AG10803 (cell line): Measurements from ENCODE around the gene SLC44A2.

Experiments
- DNase-seq: peaks from one replicate; pipeline ENCODE4 v3.0.0; 2010; ENCODE audit warnings: low read depth
- H3K4me3 ChIP-seq: 2 replicates; pipeline ENCODE4 v1.5.1; 2011; ENCODE audit warnings: mild to moderate bottlenecking, low read length, control low read depth
- CTCF ChIP-seq: conservative IDR thresholded peaks from 2 replicates; pipeline ENCODE4 v1.5.1; 2011; ENCODE audit warnings: mild to moderate bottlenecking, low read length, control low read depth, inconsistent platforms

The SLC44A2 gene

GRCh38 chr19:10587022-10587838 lies 38.1 kb upstream of the SLC44A2 start, which contains the start of gene AP1M2:
Gene AP1M2 (minus strand): TSS chr19:10587312. CDS start chr19:10587231, 81 bp downstream.
- H3K4me3 ChIP-seq, result no peak within 1 kb of the TSS
- DNase-seq, result no peak
- TF ChIP-seq CTCF, result no peak

DNA sequence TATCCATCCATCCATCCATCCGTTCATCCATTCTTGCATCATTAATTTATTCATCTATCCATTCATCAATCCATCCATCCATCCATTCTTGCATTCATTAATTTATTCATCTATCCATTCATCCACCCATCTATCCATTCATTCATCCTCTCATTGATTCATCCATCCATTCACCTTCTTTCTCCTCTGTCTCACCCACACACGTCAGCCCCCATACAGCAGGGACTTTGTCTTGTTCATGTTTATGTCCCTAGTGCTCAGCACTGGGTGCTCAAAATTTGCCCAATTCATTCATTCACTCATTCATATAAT lies 37.6 kb upstream of the SLC44A2 start:
- DNase-seq, result no peak
- no peak overlapping the region for H3K4me3 ChIP-seq
- no peak for TF ChIP-seq CTCF

DNA sequence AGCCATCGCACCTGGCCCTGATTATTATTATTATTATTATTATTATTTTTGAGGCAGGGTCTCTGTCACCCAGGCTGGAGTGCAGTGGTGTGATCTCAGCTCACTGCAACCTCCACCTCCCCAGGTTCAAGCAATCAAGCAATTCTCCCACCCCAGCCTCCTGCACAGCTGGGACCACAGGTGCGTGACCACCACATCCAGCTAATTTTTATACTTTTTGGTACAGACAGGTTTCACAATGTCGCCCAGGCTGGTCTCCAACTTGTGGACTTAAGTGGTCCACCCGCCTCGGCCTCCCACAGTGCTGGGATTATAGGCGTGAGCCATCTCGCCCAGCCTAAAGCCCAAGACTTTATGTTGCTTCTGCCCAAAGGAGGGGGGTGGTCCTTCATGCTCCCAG lies 32.2 kb upstream of the SLC44A2 start:
- DNase-seq, result no peak
- TF ChIP-seq CTCF, result no peak

GRCh38 chr19:10593820-10594637 lies 31.3 kb upstream of the SLC44A2 start:
- peak; percentile 61 for DNase-seq
- TF ChIP-seq CTCF, result no peak
- no peak overlapping the region for H3K4me3 ChIP-seq

More for the DNA sequence above, 32.2 kb upstream of the SLC44A2 start:
- no peak overlapping the region for H3K4me3 ChIP-seq

DNA sequence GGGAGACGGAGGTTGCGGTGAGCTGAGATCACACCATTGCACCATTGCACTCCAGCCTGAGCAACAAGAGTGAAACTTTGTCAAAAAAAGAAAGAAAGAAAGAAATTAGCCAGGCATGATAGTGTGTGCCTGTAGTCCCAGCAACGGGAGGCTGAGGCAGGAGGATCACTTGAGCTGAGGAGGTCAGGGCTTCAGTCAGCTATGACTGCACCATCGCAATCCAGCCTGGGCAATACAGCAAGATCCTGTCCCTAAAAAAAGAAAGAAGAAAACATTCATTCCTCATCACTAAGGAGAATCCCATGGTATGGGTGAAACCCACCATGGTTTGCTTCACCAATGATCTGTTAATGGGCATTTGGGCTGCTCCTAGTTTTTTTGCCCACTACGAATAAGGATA lies 25.2 kb upstream of the SLC44A2 start:
- no peak for TF ChIP-seq CTCF
- H3K4me3 ChIP-seq, result no peak overlapping the region
- no peak for DNase-seq

- no peak for TF ChIP-seq CTCF
- DNase-seq, result no peak
- H3K4me3 ChIP-seq, result no peak overlapping the region
Measured at GRCh38 chr19:10601999-10602329, 23.4 kb upstream of the SLC44A2 start.
